GM21717 (cell line): ENCODE measurements around the gene SPAST.
A peak's percentile ranks its signal among the peaks of the same experiment; 100 is the strongest.
"Not testable (repeated sequence)": the region's sequence is repeated elsewhere in the genome, so short reads cannot be mapped to it uniquely, and the experiment has no call there.

ENCODE experiments used
- ATAC-seq: cut with Tn5 transposase; IDR thresholded peaks from one replicate; pipeline ENCODE4 v1.9.1; 2021; ENCODE audit warnings: mild to moderate bottlenecking, moderate library complexity; ENCODE audit not compliant: unreplicated experiment

Gene SPAST

GRCh38 chr2:32063310-32064020 lies at the start of gene SPAST:
Gene SPAST (plus strand): TSS chr2:32063556. CDS start chr2:32063832, 276 bp downstream.
- peak; percentile 93 for ATAC-seq

GRCh38 chr2:32018789-32019482 lies 44.4 kb upstream of the SPAST start:
- ATAC-seq: not testable (repeated sequence)

GRCh38 chr2:32034198-32034887 lies 29.0 kb upstream of the SPAST start:
- not testable (repeated sequence) for ATAC-seq

GRCh38 chr2:32039447-32040219 lies 23.7 kb upstream of the SPAST start, which contains the start of gene DPY30:
Gene DPY30 (minus strand): TSS chr2:32039805. CDS start chr2:32039456, 349 bp downstream.
- peak; percentile 86 for ATAC-seq

- no peak for ATAC-seq
Measured at GRCh38 chr2:32043561-32043960, 19.8 kb upstream of the SPAST start.

GRCh38 chr2:32051836-32052439 lies 11.4 kb upstream of the SPAST start:
- ATAC-seq: no peak

GRCh38 chr2:32054583-32054982 lies 8.8 kb upstream of the SPAST start:
- ATAC-seq: not testable (repeated sequence)

- ATAC-seq: no peak
Measured at GRCh38 chr2:32058130-32058529, 5.2 kb upstream of the SPAST start.

GRCh38 chr2:32060266-32060665 lies 3.1 kb upstream of the SPAST start:
- ATAC-seq: no peak

GRCh38 chr2:32061430-32061829 lies 1.9 kb upstream of the SPAST start:
- no peak for ATAC-seq

GRCh38 chr2:32061973-32062861 lies 1.1 kb upstream of the SPAST start:
- ATAC-seq: no peak

- ATAC-seq: peak; percentile 12
Measured at GRCh38 chr2:32064021-32064601, 755 bp downstream of the SPAST start.

GRCh38 chr2:32064713-32065112 lies 1.4 kb downstream of the SPAST start:
- no peak for ATAC-seq

- no peak for ATAC-seq
Measured at GRCh38 chr2:32067549-32067948, 4.2 kb downstream of the SPAST start.

- ATAC-seq: no peak
Measured at GRCh38 chr2:32074134-32074506, 10.8 kb downstream of the SPAST start.

GRCh38 chr2:32095671-32096070 lies 32.3 kb downstream of the SPAST start:
- ATAC-seq: no peak

GRCh38 chr2:32108111-32108510 lies 44.8 kb downstream of the SPAST start:
- ATAC-seq: no peak

- no peak for ATAC-seq
Measured at GRCh38 chr2:32118055-32118454, 54.7 kb downstream of the SPAST start.

GRCh38 chr2:32119161-32119560 lies 55.8 kb downstream of the SPAST start:
- ATAC-seq: no peak
